Uterus (tissue), 4 donors: Measurements from ENCODE around the gene TMEM53. TPM values are rescaled to one million over a fixed set of nuclear protein-coding genes. Genes with fewer than 3 reads are reported as not detected.
"Not testable (repeated sequence)": the region's sequence is repeated elsewhere in the genome, so short reads cannot be mapped to it uniquely, and the experiment has no call there.

Experiments used
- DNase-seq, 2 donors: peaks; one replicate each; pipeline ENCODE4 v3.0.0-alpha.2; 2019 to 2020
- H3K27ac ChIP-seq, 2 donors: fragments of 200-600 bp; sonication (generic); 1 replicate in 1 of 2; 2 replicates in 1 of 2; pipeline ENCODE4 v1.5.1; 2016 to 2018
- H3K27me3 ChIP-seq, 2 donors: fragments of 200-600 bp; sonication (generic); one replicate each; pipeline ENCODE4 v1.5.1; 2018 to 2019; ENCODE audit warnings: control low read depth in 1 of 2
- H3K36me3 ChIP-seq, 2 donors: fragments of 200-600 bp; sonication (generic); one replicate each; pipeline ENCODE4 v1.5.1; 2019; ENCODE audit warnings: control low read depth in 1 of 2
- H3K4me1 ChIP-seq, 2 donors: fragments of 200-600 bp; sonication (generic); one replicate each; pipeline ENCODE4 v1.5.1; 2018 to 2019; ENCODE audit warnings: control low read depth in 1 of 2
- H3K4me3 ChIP-seq, 2 donors: fragments of 200-600 bp; sonication (generic); 1 replicate in 1 of 2; 2 replicates in 1 of 2; pipeline ENCODE4 v1.5.1; 2018 to 2019; ENCODE audit warnings: mild to moderate bottlenecking in 1 of 2
- H3K9me3 ChIP-seq, 2 donors: fragments of 200-600 bp; sonication (generic); one replicate each; pipeline ENCODE4 v1.5.1; 2019; ENCODE audit warnings: control low read depth in 1 of 2
- POLR2A ChIP-seq, 2 donors: fragments of 450-650 bp; IDR thresholded peaks; one replicate each; pipeline ENCODE4 v1.6.1; 2016; ENCODE audit warnings: antibody characterized with exemption in 2 of 2, mild to moderate bottlenecking in 1 of 2, moderate library complexity in 1 of 2
- intact Hi-C: fragments of 100-400 bp; cut with DNase I; formaldehyde crosslinking; loops from one replicate; pipeline ENCODE4 v1.15.1; 2023; ENCODE audit warnings: low total_unique reads
- total RNA-seq, 4 donors: library from RNA; depleted of rRNA in 3 of 4; stranded (reverse); fragments of >200 nt in 3 of 4; gene quantifications; one replicate each; pipeline versions ENCODE4 v1.1.0 to v1.2.4, GENCODE V29; 2014 to 2023
- TF ChIP-seq, protein P1 (sequence below), 4 experiments: fragments of 200-600 bp in 2 of 4; fragments of 450-650 bp in 2 of 4; sonication (generic) in 2 of 4; IDR thresholded peaks; one replicate each; pipeline ENCODE4 v1.5.1; 2016 to 2019; ENCODE audit warnings: antibody characterized with exemption in 4 of 4, mild to moderate bottlenecking in 2 of 4, moderate library complexity in 1 of 4
- donor health status: DM: yes; HTN: yes; CAD: no.

TMEM53 gene
- total RNA-seq, 4 donors from 2014 or later: 1.5 to 5.4 (median 3.8) TPM; not detected in 1

DNA sequence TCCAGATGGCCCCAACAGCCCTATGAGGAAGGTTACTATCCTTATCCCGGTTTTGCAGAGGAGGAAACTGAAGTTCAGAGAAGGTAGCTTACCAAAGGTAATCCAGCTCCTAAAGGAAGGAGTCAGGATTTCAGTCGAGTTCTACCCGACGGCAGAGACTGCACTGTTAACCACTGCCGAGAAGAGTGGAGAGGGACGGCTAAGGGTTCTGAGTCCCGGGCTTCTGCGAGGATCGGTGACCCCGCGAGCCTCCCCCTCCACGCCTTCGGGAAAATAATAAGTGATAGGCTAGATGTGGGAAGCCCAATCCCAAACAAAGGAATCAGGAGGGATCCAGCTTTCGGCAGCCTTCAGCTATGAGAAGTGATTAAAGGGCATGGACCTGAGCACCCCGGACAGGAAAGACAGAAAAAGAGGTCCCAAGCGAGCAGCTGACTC, 587 bp downstream of the TMEM53 start:
- H3K36me3 ChIP-seq: no peaks in the 10 kb centered on the region
- intact Hi-C loops: no loop called here
- H3K9me3 ChIP-seq: no peaks in the 10 kb centered on the region
- H3K4me1 ChIP-seq: no peaks in the 10 kb centered on the region
- peak overlapping the region; percentile 96 to 97 for H3K27ac ChIP-seq
- no peaks in the 10 kb centered on the region for H3K27me3 ChIP-seq
- no peak for TF ChIP-seq POLR2A (IDR thresholded peaks at IDR 0.05)
- TF ChIP-seq, protein P1, sequence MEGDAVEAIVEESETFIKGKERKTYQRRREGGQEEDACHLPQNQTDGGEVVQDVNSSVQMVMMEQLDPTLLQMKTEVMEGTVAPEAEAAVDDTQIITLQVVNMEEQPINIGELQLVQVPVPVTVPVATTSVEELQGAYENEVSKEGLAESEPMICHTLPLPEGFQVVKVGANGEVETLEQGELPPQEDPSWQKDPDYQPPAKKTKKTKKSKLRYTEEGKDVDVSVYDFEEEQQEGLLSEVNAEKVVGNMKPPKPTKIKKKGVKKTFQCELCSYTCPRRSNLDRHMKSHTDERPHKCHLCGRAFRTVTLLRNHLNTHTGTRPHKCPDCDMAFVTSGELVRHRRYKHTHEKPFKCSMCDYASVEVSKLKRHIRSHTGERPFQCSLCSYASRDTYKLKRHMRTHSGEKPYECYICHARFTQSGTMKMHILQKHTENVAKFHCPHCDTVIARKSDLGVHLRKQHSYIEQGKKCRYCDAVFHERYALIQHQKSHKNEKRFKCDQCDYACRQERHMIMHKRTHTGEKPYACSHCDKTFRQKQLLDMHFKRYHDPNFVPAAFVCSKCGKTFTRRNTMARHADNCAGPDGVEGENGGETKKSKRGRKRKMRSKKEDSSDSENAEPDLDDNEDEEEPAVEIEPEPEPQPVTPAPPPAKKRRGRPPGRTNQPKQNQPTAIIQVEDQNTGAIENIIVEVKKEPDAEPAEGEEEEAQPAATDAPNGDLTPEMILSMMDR (IDR thresholded peaks at IDR 0.05): no peak
- no peak for DNase-seq
- peak overlapping the region; percentile 64 to 88 for H3K4me3 ChIP-seq

DNA sequence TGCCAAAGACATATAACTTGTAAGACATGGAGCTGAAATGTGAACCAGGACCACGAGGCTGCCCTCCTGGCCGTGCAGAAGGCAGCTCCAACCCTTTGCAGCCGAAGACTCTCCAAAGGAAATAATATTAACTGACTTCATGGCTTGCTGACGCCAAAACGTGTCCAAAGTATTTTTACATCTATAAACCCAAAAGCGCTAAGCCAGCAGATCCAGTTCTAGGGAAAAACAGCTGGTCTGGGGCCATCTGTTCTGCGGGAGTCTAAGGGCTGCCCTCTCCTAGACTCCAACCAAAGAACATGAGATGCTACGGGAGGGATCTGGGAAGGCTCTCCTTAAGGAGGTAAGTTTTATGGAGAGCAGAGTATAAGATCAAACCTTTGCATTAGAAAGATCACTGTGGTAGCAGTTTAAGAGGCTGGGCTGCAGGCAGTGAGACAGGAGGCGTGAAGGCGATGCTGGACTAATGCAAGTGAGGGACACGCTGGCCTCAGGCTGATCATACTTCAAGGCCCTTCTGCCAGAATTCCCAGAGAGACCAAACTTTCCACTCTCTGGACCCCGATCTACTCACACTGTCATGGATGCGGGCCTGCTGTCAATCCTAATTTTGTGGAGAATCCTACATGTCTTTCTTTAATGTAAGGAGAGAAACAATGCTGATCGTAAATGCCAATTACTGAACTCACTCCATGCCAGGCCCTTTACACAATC, 1.2 kb downstream of the TMEM53 start:
- Histone ChIP-seq H3K4me1 (no peaks in the 10 kb centered on the region), H3K27ac (peak overlapping the region; percentile 96 to 97), H3K4me3 (peak overlapping the region; percentile 64 to 88), H3K27me3 (no peaks in the 10 kb centered on the region), H3K9me3 (no peaks in the 10 kb centered on the region), H3K36me3 (no peaks in the 10 kb centered on the region)
- TF ChIP-seq, protein P1 (IDR thresholded peaks at IDR 0.05): no peak
- TF ChIP-seq POLR2A (IDR thresholded peaks at IDR 0.05): no peak
- no peak for DNase-seq
- intact Hi-C loops: no loop called here

DNA sequence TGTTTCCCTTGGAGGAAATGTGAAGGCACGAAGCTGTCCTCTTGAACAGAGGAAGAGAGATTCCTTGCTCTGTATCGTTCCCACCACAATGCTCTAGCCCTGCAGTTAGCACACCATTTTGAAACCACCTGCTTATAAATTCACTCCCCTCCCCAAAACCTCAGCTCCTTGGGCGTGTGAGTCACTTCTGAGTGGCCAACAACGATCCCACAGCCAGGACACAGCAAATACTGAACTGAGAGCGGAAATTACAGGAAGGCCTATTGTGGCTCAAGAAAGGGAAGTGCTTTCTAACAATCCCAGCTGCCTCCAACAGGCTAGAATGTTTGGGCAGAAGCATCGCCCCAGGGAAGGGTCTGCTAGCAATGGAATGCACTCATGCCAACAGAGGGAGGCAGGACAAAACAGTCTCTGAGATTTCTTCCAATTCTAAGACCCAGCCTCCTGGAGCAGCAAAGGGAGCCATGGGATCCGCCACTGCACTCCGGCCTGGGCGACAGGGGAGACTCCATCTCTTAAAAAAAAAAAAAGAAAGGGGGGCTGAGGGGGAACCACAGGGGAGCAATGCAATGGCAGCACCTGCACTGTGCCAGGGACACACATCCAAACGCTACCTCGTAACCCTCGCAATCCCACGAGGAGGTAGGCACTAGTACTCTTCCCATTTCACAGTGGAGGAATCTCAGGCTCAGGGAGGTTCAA, 1.9 kb downstream of the TMEM53 start:
- Histone ChIP-seq H3K4me1 (no peaks in the 10 kb centered on the region), H3K36me3 (no peaks in the 10 kb centered on the region), H3K27ac (peak overlapping the region; percentile 96 to 97), H3K9me3 (no peaks in the 10 kb centered on the region), H3K27me3 (no peaks in the 10 kb centered on the region), H3K4me3 (no peak overlapping the region)
- intact Hi-C loops: no loop called here
- TF ChIP-seq, protein P1 (IDR thresholded peaks at IDR 0.05): no peak
- TF ChIP-seq POLR2A (IDR thresholded peaks at IDR 0.05): no peak
- DNase-seq: no peak

DNA sequence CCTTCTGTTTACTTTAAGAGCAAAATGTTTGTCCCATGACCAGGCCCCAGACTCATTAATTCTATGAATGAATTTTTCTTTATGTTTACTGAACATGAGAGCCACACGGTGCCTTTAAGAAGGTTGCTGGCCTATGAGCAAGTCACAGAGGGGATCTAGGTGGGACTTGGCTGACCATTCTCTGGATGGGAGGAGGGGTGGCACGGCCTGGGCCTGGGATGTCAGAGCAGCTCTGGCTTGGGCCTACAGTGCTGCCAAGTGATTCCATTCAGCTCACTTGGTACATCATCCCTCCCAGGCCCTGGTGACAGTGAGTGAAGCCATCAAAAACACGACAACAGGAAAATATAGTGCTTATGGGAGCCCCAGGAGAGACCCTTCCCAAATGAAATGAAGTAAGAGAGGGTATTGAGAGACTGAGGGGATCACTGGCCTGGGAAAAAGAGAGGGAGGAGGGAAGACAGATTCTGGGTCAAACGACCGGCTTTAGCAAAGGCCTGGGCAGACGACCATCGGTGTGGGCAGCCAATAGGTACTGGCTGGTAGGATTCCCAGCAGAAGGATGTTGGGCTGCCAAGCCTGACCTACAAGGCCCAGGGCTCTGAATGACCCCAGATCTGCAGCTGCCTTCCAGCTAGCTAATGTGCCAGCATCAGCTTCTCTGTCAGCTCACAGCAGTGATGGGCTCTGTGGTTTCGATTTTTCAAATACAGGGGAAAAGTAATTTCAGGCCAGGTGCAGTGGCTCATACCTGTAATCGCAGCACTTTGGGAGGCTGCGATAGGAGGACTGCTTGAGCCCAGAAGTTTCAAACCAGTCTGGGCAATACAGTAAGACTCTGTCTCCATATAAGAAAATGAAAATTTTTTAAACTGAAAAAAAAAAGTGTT, 3.3 kb downstream of the TMEM53 start:
- no peaks in the 10 kb centered on the region for H3K9me3 ChIP-seq
- intact Hi-C loops: no loop called here
- H3K4me1 ChIP-seq: no peaks in the 10 kb centered on the region
- H3K36me3 ChIP-seq: no peaks in the 10 kb centered on the region
- H3K27me3 ChIP-seq: no peaks in the 10 kb centered on the region
- H3K4me3 ChIP-seq: no peak overlapping the region
- DNase-seq: no peak
- TF ChIP-seq, protein P1 (IDR thresholded peaks at IDR 0.05): no peak
- no peak for TF ChIP-seq POLR2A (IDR thresholded peaks at IDR 0.05)
- no peak overlapping the region for H3K27ac ChIP-seq

DNA sequence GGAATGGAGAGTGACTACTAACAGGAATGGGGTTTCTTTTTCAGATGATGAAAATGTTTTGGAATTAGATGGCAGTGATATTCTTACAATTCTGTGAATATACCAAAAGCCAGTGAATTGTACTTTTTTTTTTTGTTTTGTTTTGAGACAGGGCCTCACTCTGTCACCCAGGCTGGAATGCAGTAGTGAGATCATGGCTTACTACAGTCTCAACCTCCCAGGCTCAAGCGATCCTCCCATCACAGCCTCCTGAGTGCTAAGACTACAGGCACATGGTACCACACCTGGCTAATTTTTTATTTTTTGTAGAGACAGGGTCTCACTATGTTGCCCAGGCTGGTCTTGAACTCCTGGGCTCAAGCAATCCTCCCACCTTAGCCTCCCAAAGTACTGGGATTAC, 7.6 kb downstream of the TMEM53 start:
- H3K9me3 ChIP-seq, H3K36me3 ChIP-seq, H3K27ac ChIP-seq, DNase-seq, intact Hi-C loops, H3K27me3 ChIP-seq, H3K4me3 ChIP-seq, H3K4me1 ChIP-seq: not testable (repeated sequence)
